SK-N-MC (cell line): ENCODE results near the gene SIRT1.

ENCODE experiments used
- EZH2 ChIP-seq: fragments of 200-600 bp; sonication (generic); IDR thresholded peaks from one replicate; pipeline ENCODE4 v1.6.1; 2017; ENCODE audit warnings: antibody characterized with exemption
- POLR2AphosphoS5 ChIP-seq: IDR thresholded peaks from 2 replicates; pipeline ENCODE4 v1.6.1; 2012; ENCODE audit warnings: mild to moderate bottlenecking, low read depth, low read length, borderline replicate concordance

DNA sequence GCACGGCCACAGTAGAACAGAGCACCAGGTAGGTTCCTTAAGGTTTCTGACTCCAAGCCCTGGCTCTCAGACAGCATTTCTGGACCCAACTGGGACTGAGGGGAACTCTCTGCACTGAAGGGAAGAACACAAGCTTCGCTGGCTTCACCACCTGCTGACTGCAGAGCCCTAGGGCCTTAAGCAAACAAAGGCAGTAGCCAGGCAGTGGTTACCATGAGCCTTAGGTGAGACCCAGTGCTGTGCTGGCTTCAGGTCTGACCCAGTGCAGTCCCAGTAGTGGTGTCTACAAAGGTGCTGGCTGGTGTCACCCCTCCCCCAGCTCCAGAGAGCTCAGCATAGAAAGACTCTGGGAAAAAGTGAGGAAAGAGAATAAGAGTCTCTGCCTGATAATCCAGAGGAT, 59.5 kb downstream of the SIRT1 start:
- no peak for TF ChIP-seq POLR2AphosphoS5
- no peak for TF ChIP-seq EZH2
